Esophagus mucosa (tissue), 1 donor: ENCODE data around the gene LGALS3. TPM values are rescaled to one million over a fixed set of nuclear protein-coding genes. Genes with fewer than 3 reads are reported as not detected.

ENCODE experiments used
- ATAC-seq: fragments of 200-7000 bp; cut with Tn5 transposase; one replicate; pipeline ENCODE4 v1.9.1; 2020
- total RNA-seq: library from RNA; stranded (reverse); gene quantifications from one replicate; pipeline ENCODE4 v1.2.4, GENCODE V29; 2023
- donor health status: DM: yes; HTN: yes; CAD: no.

Gene LGALS3
- total RNA-seq, 1 donor from 2014 or later = 211 TPM

DNA sequence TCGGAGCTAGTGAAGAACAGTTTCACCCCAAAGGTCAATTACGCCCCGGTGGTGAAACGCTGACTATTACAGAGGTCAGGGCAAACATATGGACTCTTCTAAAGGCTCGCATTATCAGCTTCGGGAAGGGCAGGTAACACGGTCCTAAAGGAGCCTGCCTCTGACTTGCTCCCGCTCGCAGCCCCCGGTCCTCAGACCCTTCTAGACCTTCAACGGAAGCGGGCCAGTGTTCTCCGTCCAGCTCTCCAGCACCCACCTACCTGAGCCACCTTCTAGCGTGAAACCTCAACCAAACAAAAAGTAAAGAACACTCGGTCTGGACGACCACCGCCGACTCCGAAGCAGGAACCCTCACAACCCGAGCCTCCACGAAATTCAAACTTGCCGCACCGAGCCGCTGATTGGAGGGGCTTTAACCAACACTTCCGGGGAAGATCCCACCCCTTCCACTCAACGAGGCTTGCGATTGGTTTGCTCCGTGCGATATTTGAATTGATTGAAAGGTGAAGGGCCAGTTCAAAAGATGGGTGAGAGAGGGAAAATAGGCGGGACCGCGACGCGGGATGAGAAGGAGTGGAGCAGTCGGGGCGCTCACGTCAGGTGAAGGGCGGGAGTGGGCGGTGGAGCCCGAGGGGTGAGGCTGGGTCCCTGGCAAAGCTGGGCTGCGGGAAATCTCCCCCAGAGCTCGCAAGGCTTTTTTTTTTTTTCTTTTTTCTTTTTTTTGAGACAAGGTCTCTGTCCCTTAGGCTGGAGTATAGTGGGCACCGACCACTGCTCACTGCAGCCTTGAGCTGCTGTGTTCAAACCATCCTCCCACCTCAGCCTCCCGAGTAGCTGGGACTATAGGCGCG, 62.4 kb downstream of the LGALS3 start, which contains the start of gene DLGAP5:
TSS of gene DLGAP5 (minus strand) at position 383 of the 851 bp plus-strand sequence. CDS start 2,406 bp downstream, outside the sequence.
- peak; percentile 98 for ATAC-seq

DNA sequence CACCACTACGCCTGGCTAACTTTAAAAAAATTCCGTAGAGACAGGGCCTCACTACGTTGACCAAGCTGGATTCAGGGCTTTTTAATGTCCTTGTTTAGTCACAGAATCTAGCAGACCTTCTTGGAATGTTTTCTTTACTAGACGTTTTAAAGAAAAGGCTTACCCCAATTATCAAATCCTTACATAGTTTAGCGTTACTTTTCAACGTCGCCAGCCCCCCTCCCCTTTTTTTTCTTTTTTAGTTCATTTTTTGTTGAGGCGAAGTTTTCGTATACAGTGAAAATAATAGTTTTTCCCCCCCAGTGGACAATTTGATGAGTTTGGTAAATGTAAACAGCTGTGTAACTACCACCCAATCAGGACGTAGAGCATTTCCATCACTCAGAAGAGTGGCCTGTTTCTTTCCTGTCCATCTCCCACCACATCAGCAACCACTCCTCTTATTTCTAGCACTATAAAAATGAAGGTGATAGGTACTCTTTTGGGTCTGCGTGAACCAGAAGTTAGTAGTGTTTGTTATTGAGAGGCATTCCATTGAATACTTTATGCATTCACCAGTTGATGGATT, 63.1 kb downstream of the LGALS3 start:
- no peak for ATAC-seq

DNA sequence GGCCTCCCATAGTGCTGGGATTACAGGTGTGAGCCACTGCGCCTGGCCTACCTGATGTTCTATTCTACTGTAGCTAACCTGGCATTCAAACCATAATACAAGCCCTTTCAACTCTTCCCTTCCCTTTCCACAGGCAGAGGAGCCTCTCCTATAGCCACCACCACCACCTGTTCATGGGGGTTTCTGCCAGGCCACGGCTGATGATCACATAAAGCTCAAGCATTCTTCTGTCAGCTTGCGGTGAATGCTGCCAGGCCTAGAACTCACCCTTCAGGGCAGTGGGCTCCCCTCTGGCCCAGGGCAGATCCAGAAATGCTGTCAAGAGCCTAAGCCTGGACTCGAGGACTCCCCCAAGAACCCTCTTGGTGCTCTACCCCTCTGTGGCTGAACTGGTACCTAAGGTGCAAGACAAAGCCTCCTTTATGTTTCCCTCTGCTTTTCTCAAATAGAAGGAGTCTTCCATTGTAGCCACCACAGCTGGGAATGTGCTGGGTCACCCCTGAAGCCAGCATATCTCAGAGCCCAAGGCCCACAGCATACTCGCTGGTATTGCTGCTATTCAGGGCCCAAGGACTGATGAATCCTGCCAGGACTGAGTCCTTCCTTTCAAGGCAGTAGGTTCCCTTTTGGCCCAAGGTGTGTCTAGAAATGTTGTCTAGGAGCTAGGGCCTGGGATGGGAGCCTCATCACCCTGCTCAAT, 65.8 kb downstream of the LGALS3 start:
- ATAC-seq = no peak

Other genes with a start within 250 kb of the LGALS3 start
- 8.9 TPM for gene GCH1, start 226.4 kb upstream of the LGALS3 start, total RNA-seq
- gene WDHD1, start 102.2 kb upstream of the LGALS3 start, total RNA-seq = 8.7 TPM
- gene SOCS4, start 102.0 kb upstream of the LGALS3 start, total RNA-seq = 11.0 TPM
- 58.4 TPM for gene MAPK1IP1L, start 77.6 kb upstream of the LGALS3 start, total RNA-seq
- gene DLGAP5, start 62.3 kb downstream of the LGALS3 start, total RNA-seq = 17.9 TPM
- 36.0 TPM for gene FBXO34, start 142.2 kb downstream of the LGALS3 start, total RNA-seq